Activated gamma-delta T cell treated with Interleukin-2 at 50 U/mL for 16 hours (primary cell): ENCODE measurements around the gene ADAM22.
"Not testable (repeated sequence)": the region's sequence is repeated elsewhere in the genome, so short reads cannot be mapped to it uniquely, and the experiment has no call there.

Experiments used
- DNase-seq: peaks from one replicate; pipeline ENCODE4 v3.0.0-alpha.2; 2020

Gene ADAM22

DNA sequence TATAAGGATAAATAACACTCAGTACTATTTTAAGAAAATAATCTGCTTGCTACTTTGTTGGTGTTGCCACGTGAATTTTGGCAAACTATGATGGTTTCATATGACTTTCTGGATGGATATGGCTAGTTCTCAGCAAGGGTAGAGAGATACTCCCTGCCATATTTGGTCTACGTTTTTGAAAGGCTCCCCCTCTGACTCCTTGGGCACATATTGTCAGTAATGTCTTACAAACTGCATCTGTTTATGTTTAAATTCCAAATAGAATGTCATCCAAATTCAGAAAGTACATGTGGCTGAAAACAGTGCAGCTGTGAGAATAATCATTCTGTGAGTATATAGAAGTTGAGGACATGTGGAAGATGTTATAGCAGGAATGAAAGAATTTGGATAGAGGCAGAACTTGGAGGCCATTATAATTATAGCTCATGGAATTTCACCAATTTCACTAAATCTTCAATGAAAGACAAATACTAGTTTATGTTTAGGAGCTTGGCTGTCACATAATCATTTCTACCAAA lies 178.0 kb downstream of the ADAM22 start:
- DNase-seq: no peak

DNA sequence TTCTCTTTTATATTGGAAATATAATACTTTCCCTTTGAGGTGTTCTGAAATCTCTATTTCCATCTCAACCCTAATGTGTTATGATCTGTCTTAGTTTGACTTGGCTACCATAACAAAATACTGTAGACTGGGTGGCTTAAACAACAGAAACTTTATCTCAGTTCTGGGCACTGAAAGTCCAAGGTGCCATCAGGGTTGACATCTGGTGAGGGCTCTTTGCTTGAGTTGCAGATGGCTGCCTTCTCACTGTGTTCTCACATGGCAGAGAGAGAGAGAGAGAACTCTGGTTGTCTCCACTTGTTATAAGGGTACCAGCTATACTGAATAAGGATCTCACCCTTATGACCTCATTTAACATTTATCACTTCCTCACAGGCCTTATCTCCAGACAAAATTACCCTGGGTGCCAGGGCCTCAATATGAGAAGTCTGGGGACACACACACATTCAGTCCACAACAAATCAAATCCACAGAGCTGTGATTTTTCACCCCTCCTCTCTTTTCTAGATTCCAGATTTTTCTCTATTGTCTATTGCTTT lies 181.3 kb downstream of the ADAM22 start:
- DNase-seq: no peak

DNA sequence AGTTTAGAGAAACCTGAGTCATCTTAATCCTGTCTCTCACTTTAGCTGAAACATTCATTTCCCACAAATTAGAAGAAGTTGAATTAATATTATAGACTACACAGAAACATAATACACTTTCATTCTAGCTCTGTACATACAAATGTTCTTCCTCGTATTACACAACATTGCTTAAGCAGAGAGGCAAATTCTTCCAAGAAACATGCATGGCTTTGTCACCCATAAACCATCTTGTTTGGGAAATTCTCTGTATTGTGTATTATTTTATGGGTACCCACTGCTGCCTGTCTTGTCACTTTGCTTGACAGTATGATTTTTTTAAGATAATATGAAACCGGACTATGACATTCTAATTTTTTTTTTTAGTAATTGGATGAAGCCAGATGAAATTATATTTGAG lies 181.8 kb downstream of the ADAM22 start:
- DNase-seq: no peak

DNA sequence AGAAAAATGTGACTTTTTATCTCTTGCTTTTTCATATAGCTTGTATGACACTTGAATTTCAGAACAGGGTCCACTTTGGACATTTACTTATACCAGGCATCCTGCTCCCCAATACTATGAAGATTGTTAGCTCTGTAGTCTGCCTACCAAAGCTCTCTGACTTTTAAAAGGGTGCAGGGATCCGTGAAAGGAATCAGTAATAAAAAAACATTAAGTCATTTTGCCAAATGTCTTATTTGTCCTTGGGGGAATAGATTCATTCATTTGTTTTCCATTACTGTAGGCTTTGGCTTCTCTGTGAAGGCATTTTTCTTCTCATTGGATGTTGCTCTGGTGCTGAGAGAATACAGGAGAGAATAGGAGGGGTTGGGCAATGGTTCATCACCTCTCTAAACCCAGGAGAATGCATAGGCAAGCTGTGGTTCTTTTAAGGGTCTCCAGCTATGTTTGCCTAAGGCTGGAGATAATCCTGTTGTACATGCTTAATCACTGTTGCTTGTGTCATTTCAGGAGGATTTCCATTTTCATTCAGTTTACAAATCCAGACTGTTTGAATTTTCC lies 182.3 kb downstream of the ADAM22 start:
- DNase-seq: no peak

DNA sequence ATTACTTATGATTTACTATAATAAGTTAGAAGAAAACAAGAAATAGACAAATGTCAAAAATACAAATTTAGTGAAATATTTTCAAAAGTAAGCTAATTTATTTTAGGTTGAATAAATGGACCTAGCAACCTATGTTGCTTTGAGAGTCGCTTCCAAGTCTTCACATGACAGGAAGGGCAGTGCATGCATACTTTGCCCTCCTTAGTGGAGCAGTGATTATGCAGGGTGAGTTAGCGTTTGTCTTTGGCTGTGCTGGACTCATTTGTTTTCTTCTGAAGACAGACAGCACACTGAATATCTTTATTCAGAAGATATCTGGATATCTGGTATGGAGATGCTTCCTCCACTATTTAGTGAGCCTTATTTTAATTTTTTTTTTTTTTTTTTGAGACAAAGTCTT lies 183.3 kb downstream of the ADAM22 start:
- no peak for DNase-seq

DNA sequence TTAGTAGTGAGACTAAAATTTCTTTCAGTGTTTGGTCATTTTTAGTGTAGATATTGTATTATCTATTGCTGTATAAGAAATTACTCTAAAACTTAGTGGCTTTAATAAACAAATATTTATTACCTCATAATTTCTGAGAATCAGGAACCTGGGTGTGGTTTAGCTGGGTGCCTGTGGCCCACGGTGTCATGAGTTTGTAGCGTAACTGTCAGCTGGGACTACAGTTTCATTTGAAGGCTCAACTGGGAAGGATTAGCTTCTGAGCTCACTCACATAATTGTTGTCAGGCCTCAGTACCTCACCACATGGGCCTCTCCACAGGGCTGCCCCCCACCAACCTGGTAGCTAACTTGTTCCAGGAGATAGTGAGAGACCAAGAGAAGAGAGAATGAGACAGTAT lies 187.3 kb downstream of the ADAM22 start:
- DNase-seq: no peak

DNA sequence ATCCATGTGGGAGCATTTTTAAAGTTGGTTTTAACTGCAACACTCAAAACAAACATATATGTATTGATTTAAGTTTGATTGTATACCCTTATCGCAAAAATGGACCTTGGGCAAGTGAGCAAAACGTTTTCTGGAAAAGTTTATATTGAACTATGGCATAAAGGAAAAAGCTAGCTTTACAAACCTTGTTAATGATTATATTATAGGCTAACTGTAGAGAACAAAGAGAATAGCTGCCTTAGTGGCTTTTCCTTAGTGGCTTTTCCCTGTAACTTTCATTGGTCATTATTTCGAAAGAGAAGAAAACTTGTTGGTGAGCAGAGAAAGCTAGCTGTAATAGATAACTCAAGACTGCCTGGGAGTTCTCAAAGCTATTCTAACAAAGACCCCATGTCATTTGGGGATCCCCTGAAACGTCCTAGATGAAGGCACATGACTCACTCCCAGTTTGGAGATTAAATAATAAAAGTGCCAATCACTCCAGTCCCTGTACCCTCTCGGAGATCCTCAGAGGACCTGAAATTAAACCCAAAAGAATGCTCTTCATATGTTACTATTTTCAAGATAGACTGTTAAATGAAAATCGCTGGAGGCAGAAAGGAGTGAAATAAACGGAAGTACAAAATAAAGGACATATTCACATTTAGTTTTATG lies 193.7 kb downstream of the ADAM22 start:
- DNase-seq: no peak

DNA sequence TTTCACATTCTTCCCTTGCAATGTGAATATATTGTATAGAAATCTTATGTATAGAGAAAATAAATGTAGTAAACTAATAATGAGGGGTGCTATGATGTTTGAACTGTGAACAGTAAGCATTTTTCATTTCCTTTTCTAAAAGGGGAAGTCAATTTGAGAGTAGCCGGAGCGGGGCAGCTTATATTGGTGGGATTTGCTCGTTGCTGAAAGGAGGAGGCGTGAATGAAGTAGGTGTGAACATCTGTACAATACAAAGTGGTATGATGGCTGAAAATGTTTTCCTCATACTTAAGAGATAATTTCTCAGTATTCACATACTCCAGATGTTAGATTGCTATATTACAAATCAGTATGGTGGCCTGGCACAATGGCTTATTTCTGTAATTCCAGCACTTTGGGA lies 198.7 kb downstream of the ADAM22 start:
- DNase-seq: no peak

DNA sequence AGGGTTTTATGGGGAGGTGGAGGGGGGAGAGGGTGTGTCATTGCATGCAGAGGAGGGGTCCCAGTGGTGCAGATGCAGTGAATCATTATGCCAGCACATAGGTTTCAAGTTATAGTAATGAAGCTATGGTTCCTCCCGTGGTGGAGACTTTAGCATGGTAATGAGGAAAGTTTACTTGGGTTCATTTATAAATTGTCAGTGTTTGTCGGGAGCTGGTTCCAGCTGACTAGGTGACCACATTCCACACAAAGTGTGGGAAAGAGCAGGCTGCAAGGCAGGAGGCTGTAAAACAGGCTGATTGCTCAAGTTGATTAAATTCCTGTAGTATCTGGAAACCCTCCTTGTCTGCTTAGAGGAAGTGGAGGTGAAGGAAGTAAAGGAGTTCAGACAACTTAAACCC lies 206.9 kb downstream of the ADAM22 start:
- DNase-seq: no peak

DNA sequence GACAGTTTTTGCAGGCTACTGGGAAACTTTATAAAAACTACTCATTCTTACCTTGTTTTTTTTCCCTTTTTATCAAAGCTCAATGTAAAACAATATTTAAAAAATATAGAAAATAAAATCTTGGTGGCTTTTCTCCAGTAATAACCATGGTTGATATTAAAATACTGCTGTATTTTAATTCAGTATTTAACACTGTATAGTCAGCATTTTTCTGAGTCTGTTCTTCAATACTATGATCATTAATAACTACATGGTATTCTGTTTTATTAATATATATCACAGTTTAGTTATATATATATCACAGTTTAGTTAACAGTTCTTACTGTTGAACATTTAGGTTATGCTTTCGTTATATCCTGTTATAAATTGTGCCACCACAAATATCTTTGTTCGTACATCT lies 207.4 kb downstream of the ADAM22 start:
- DNase-seq: no peak

DNA sequence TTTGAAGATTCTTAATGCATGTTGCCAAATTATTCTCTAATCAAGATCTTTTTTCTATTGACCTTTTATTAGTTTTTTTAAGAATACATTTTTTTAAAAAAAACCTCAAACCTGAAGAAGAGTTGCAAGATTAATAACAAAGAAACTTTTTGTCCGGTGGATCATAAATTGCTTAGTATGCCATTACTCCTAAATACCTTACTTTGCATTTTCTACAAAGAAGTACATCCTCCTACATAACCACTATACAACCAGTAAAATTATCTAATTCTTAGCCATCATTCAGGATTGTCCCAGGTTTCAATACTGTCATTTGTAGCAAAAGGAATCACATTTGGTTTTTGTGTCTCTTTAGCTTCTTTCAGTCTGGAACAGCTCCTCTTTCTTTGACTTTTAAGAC lies 207.9 kb downstream of the ADAM22 start:
- no peak for DNase-seq

DNA sequence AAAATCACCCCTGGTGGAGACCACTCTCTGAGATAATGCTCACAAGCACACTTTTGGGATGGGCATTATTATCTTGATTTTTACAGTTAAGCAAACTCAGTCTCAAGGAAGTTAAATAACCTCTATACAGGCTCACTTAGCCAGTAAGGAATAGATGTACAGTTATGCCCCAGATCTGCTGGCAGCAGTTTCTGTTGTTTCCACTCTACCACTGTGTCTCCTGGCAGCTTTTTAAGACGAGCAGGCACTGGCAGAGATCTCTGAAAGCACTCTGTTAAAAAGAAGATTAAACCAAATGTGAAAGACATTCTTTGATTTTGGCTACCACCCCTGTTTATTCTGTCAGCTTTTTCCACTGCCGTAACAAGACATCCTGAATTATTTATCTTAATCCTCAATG lies 212.6 kb downstream of the ADAM22 start:
- DNase-seq: no peak

DNA sequence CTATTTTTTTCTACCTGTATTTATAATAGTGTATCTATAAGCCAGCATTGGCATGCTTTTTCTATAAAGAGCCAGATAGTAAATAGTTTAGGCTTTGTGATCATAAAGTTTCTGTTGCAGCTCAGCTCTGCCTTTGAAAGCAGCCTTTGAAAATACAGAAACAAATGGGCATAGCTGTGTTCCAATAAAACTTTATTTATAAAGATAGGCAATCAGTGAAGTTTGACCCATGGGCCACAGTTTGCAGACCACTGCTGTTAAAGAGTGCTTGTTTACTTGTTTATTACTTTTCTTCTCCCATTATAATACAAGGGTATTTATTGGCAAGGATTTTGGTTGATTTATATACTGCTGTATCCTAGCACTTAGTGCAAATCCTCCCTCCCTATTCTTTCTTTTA lies 213.3 kb downstream of the ADAM22 start:
- no peak for DNase-seq

DNA sequence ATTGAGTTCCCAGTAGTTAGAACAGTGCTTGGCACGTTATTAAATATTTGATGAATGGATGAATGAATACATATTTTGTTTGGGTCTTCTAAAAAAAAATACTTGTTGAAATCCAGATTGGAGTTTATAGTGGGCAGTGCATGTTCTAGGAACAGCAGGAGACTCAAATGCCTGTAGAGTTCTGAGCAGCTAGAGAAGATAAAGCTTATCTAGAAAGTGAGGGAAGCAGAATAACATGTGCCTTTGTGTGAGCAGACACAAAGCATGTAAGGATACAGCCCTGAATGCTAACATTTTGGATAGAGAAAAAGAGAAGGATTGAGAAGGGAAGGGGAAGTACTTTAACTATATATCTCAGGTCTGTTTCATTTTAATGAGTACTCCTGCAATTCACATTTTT lies 213.9 kb downstream of the ADAM22 start:
- no peak for DNase-seq

DNA sequence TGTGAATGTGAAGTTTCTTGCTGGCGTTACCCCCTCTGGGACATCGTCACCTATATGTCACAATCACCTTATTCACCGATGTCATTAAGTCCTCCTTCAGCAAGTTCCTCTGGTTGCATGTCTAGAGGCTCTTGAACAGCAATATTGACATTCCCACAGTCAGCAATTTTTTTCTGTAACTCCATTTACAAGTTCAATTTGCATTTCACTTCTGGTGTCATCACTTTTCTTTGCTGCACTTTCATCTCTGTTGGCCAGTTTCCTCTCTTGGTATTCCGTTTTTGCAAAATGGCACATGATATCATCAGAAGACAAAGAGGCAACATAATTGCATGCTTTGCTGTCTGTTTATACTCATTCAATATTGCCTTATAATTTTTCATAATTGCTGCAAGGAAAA lies 216.0 kb downstream of the ADAM22 start:
- DNase-seq: no peak

DNA sequence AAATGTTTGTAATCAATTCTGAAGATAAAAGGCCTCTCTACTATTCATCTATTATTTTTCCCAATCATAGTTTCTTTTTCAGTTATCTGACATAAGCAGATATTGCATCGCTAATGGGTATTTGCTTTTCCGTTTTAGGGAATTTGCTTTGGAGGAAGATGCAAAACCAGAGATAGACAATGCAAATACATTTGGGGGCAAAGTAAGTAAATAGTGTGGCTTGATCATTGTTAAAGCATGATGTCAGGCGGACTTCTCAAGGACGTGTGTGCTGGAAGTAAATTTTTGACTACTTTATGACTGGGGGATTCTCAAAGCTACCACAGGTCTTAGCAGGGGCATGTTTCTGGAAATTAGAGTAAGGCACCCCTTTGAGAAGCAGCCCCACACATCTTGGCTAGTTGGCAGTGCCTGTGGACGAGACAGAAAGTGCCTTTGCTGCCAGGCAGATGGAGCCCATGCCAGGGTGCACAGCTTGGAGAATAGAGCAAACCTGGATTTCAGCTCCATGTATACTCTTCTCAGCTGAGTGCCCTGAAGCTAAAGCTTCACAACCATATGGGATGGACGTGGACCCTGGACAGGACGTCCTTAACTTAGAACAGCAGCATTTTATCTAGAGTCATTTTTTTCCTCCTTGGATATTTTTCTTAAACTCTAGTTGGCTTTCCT lies 217.2 kb downstream of the ADAM22 start:
- DNase-seq: no peak

DNA sequence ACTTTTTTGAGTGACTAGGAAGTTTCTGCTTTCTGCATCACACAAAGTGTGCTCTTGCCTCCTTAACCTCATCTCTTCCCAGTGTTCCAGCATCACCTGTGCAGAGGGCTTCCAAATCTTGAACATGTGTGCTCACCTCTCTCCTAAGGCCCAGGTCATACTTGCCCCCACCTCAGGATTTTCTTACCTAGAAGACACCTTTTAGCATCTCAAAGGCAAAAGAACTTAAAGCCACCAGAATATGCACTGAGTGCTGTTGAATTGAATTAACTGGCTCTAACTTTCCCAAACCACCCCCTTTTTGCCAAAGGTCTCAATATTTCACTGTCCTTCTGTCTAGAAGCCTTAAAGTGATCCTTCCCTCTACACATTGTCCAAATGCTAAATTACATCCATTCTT lies 219.3 kb downstream of the ADAM22 start:
- no peak for DNase-seq

DNA sequence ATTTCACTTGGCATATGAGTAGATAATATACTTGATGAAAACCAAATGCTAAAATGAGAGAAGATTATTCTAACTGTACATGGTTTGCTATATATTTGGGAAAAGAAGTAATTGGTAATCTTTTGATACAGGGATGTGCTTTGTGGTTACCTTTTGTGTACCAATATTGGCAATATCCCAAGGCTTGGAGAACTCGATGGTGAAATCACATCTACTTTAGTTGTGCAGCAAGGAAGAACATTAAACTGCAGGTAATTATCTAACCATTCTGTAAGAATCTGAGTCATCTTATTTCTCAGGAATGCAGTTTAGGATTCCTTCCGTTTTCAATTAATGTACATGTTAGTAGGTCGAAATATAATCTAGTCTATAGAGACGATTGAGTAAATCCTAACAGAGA lies 221.7 kb downstream of the ADAM22 start:
- no peak for DNase-seq

DNA sequence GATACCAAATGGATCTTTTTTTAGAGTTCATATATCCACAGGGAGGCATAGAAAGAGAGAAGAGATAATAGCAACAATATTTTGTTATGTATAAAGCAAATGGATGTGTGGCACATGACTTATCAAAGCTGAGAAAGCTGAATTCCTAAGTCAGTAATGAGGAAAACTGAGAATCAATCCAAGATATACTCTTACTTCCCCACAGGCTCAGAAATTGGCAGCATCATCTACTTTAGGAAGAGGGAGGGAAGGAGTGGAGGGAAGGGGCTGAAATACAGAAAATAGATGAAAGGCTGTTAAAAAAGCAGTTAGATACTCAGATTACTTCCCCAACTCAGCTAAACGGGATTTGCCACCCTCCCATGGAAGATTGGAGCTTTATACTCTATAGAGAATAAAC lies 222.3 kb downstream of the ADAM22 start:
- no peak for DNase-seq

DNA sequence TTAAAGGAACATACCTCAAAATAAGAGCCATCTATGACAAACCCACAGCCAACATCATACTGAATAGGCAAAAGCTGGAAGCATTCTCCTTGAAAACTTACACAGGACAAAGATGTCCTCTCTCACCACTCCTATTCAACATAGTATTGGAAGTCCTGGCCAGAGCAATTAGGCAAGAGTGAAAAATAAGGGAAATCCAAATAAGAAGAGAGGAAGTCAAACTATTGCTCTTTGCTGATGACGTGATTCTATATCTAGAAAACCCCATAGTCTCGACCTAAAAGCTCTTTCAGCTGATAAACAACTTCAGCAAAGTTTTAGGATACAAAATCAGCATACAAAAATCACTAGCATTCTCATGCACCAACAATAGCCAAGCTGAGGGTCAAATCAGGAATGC lies 225.7 kb downstream of the ADAM22 start:
- DNase-seq: not testable (repeated sequence)

DNA sequence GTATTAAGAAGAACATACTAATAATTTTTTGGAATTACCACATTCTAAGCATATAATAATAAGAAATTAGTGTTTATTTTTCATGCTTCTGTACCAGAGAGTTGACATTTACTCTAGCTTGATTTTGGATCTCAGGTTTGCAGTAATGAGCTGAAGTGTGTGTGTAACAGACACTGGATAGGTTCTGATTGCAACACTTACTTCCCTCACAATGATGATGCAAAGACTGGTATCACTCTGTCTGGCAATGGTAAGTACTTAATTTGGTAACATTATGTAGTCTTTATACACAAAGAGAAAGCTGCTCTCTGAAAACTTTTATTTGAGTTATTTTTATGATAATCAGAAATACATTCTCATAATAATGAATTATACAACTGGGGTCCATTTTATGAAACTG lies 231.6 kb downstream of the ADAM22 start:
- no peak for DNase-seq

DNA sequence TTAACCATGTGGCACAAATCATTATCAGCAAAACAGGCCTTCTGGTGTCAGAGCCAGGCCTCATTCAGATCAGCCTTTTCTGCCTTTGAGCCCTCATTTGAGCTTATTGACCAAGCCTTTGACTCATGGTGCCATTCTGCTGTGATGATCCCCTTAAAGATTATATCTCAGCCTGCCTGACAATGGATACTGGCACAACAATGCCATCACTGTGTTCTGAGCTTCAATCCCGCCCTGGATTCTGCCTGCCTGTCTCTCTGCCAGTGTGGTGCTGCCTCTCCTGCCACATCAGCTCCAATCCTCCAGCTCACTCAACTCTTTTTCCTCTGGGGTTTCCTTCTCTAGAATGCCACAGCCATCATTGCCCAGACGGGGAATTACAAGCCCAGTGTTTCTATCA lies 233.2 kb downstream of the ADAM22 start:
- no peak for DNase-seq

DNA sequence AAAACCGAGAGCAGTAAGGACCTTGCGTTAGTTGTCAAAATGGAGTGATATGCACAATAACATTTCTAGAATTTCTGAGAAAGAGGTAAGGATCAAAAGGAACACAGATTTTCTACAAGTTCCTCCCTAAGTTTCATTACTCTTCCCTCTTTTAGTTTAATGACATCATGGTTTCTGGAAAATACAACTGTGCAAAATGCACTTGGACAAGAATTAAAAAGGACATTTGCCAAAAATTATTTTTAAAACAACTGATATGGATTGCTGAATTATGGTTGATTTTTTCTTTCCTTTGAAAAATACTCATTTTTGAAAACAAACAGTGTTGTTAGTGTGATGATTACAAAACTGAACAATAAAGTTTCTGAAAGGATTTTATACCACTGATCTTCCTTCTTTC lies 233.7 kb downstream of the ADAM22 start:
- DNase-seq: no peak

DNA sequence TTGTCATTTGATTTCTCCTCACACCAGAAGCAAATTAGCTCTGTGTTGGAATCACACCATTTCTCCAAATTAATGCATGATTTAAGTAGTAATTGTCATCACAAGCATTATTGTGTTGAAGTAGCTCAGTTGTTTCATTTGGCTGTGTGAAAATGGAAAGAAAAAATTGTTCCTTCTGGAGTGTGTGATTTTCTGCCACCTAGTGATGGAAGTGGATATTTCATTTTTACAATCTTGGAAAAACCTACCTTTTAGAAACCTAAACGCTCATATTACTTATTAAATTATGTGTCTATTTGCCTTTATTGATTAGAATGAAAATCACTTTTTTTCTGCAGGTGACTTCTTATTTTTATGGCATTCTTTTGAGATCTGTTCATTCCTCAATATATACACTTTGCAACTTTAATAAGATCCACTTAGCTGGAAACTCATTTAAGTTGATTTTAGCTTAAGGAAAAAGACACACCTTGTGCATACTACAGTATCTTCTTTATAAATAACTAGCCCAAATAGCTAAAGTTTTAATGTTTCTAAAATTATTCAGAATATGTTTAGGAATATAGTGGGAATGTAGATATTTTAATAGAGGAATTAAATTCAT lies 235.8 kb downstream of the ADAM22 start:
- no peak for DNase-seq
